NCI-H2107 (cell line): ENCODE data around the gene CD300A.

Source experiments
- DNase-seq: peaks from one replicate; lab custom pipeline; 2025; lab: John Stamatoyannopoulos, UW

The CD300A gene

GRCh38 chr17:74466111-74466827 lies at the start of gene CD300A:
CD300A (plus strand) TSS chr17:74466634; CDS start chr17:74466704, 70 bp downstream.
- DNase-seq = no peak

- DNase-seq = no peak
These were observed 49.0 kb upstream of the CD300A start for GRCh38 chr17:74417178-74418045.

- DNase-seq = no peak
These were observed 46.5 kb upstream of the CD300A start for GRCh38 chr17:74419928-74420411.

GRCh38 chr17:74424117-74424516 lies 42.3 kb upstream of the CD300A start:
- no peak for DNase-seq

- DNase-seq = no peak
These were observed 41.8 kb upstream of the CD300A start for GRCh38 chr17:74424657-74425056.

GRCh38 chr17:74426551-74427047 lies 39.8 kb upstream of the CD300A start:
- DNase-seq = no peak

GRCh38 chr17:74427048-74427762 lies 39.2 kb upstream of the CD300A start:
- no peak for DNase-seq

- no peak for DNase-seq
These were observed 38.7 kb upstream of the CD300A start for GRCh38 chr17:74427763-74428153.

GRCh38 chr17:74429604-74430384 lies 36.6 kb upstream of the CD300A start:
- no peak for DNase-seq

- DNase-seq = no peak
These were observed 36.1 kb upstream of the CD300A start for GRCh38 chr17:74430385-74430705.

GRCh38 chr17:74430706-74431567 lies 35.5 kb upstream of the CD300A start:
- DNase-seq = peak; percentile 52

GRCh38 chr17:74431568-74432423 lies 34.6 kb upstream of the CD300A start, which contains the start of gene GPRC5C:
GPRC5C (plus strand) TSS chr17:74432088; CDS start chr17:74439777, 7,689 bp downstream.
- DNase-seq = peak; percentile 51

- DNase-seq = no peak
These were observed 34.1 kb upstream of the CD300A start for GRCh38 chr17:74432424-74432690.

GRCh38 chr17:74432766-74433391 lies 33.6 kb upstream of the CD300A start:
- no peak for DNase-seq

- no peak for DNase-seq
These were observed 32.9 kb upstream of the CD300A start for GRCh38 chr17:74433421-74434121.

- DNase-seq = no peak
These were observed 30.6 kb upstream of the CD300A start for GRCh38 chr17:74435775-74436359.

GRCh38 chr17:74437702-74438101 lies 28.7 kb upstream of the CD300A start:
- no peak for DNase-seq
